RWPE2 (cell line): Measurements from ENCODE around the gene PPARD.

ENCODE experiments used
- ATAC-seq: fragments of 200-7000 bp; cut with Tn5 transposase; 3 replicates; pipeline ENCODE4 v1.9.1; 2021; ENCODE audit warnings: low read depth
- DNase-seq: peaks from one replicate; pipeline ENCODE4 v3.0.0-alpha.2; 2020; ENCODE audit warnings: low spot score
- H3K27ac ChIP-seq: fragments of 450-650 bp; 2 replicates; pipeline ENCODE4 v1.5.1; 2017; ENCODE audit warnings: mild to moderate bottlenecking; ENCODE audit not compliant: poor library complexity, severe bottlenecking
- H3K27me3 ChIP-seq: fragments of 250-450 bp; sonication (Bioruptor Pico); 2 replicates; pipeline ENCODE4 v1.5.1; 2021; ENCODE audit warnings: mild to moderate bottlenecking, moderate library complexity; ENCODE audit not compliant: insufficient read depth, poor library complexity, severe bottlenecking
- H3K36me3 ChIP-seq: fragments of 250-450 bp; sonication (Bioruptor Pico); 2 replicates; pipeline ENCODE4 v1.5.1; 2020; ENCODE audit warnings: low read depth, mild to moderate bottlenecking, moderate library complexity
- H3K4me1 ChIP-seq: fragments of 250-450 bp; sonication (Bioruptor Pico); 2 replicates; pipeline ENCODE4 v1.5.1; 2021; ENCODE audit warnings: mild to moderate bottlenecking, moderate library complexity; ENCODE audit not compliant: insufficient read depth, poor library complexity, severe bottlenecking
- H3K4me3 ChIP-seq: fragments of 250-450 bp; sonication (Bioruptor Pico); 2 replicates; pipeline ENCODE4 v1.5.1; 2021; ENCODE audit warnings: mild to moderate bottlenecking, moderate library complexity; ENCODE audit not compliant: severe bottlenecking
- H3K9me3 ChIP-seq: fragments of 250-450 bp; sonication (Bioruptor Pico); 2 replicates; pipeline ENCODE4 v1.5.1; 2021; ENCODE audit warnings: mild to moderate bottlenecking, moderate library complexity; ENCODE audit not compliant: severe bottlenecking
- TF ChIP-seq, protein P1 (sequence below): fragments of 450-650 bp; IDR thresholded peaks from one replicate; pipeline ENCODE4 v1.5.1; 2017; ENCODE audit warnings: mild to moderate bottlenecking, moderate library complexity; ENCODE audit not compliant: poor library complexity, severe bottlenecking

The PPARD gene

GRCh38 chr6:35309611-35310264 is 32.6 kb upstream of the PPARD start:
- Histone ChIP-seq H3K9me3 (no peaks in the 10 kb centered on the region), H3K27ac (no peak overlapping the region), H3K4me3 (no peak overlapping the region), H3K27me3 (no peaks in the 10 kb centered on the region), H3K36me3 (peaks cover 8% of the 10 kb centered on the region), H3K4me1 (no peaks in the 10 kb centered on the region)
- DNase-seq (no peak), ATAC-seq (no peak)
- TF ChIP-seq, protein P1, sequence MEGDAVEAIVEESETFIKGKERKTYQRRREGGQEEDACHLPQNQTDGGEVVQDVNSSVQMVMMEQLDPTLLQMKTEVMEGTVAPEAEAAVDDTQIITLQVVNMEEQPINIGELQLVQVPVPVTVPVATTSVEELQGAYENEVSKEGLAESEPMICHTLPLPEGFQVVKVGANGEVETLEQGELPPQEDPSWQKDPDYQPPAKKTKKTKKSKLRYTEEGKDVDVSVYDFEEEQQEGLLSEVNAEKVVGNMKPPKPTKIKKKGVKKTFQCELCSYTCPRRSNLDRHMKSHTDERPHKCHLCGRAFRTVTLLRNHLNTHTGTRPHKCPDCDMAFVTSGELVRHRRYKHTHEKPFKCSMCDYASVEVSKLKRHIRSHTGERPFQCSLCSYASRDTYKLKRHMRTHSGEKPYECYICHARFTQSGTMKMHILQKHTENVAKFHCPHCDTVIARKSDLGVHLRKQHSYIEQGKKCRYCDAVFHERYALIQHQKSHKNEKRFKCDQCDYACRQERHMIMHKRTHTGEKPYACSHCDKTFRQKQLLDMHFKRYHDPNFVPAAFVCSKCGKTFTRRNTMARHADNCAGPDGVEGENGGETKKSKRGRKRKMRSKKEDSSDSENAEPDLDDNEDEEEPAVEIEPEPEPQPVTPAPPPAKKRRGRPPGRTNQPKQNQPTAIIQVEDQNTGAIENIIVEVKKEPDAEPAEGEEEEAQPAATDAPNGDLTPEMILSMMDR, result no peak

DNA sequence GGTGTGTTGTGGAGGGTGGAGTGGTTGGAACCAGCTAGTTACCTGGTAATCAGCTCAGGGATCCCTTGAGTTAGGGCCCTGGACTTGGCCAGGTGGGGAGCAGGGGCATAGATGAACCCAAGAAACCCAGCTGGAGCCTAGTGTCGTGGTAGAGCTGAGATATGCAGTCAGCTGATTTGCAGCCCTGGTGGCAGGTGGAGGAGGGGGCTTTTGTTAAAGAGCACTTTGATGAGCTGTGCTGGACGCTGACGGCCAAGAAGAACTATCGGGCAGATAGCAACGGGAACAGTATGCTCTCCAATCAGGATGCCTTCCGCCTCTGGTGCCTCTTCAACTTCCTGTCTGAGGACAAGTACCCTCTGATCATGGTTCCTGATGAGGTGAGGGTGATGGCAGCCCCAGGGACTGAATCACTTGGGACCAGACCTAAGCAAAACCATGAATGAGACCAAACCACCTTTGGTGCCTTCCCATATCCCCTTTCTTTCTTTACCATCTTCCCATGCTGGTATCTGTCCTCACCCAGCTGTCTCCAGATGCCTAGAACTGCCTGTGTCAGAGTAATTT is 32.0 kb upstream of the PPARD start:
- Histone ChIP-seq H3K4me3 (no peak overlapping the region), H3K27me3 (no peaks in the 10 kb centered on the region), H3K9me3 (no peaks in the 10 kb centered on the region), H3K36me3 (peaks cover 8% of the 10 kb centered on the region), H3K27ac (no peak overlapping the region), H3K4me1 (no peaks in the 10 kb centered on the region)
- TF ChIP-seq, protein P1, result no peak
- DNase-seq, result no peak
- ATAC-seq, result no peak

- H3K36me3 ChIP-seq, result peaks cover 8% of the 10 kb centered on the region
- no peaks in the 10 kb centered on the region for H3K9me3 ChIP-seq
- H3K4me1 ChIP-seq, result no peaks in the 10 kb centered on the region
- DNase-seq, result no peak
- TF ChIP-seq, protein P1, result no peak
- no peaks in the 10 kb centered on the region for H3K27me3 ChIP-seq
- no peak overlapping the region for H3K4me3 ChIP-seq
- no peak for ATAC-seq
- H3K27ac ChIP-seq, result no peak overlapping the region
These were observed 30.8 kb upstream of the PPARD start for GRCh38 chr6:35311390-35312075.

DNA sequence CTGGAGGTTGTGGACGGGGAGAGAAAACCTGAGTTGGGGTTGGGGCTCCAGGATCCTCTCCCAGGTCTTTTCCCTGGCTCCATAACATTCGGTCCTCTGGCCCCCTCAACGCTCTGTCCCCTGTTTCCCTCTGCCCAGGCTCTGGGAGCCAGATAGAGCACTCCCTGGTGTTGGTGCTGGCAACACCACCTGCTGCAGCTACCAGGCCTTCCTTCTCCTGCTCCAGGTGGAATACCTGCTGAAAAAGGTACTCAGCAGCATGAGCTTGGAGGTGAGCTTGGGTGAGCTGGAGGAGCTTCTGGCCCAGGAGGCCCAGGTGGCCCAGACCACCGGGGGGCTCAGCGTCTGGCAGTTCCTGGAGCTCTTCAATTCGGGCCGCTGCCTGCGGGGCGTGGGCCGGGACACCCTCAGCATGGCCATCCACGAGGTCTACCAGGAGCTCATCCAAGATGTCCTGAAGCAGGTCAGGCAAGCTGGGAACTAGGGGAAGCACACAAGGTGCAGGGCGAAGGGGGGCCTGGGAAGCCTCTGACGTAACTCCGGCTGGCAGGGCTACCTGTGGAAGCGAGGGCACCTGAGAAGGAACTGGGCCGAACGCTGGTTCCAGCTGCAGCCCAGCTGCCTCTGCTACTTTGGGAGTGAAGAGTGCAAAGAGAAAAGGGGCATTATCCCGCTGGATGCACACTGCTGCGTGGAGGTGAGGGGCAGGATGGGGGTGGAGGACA is 30.1 kb upstream of the PPARD start:
- Histone ChIP-seq H3K4me1 (no peaks in the 10 kb centered on the region), H3K27ac (no peak overlapping the region), H3K27me3 (no peaks in the 10 kb centered on the region), H3K4me3 (no peak overlapping the region), H3K36me3 (peaks cover 8% of the 10 kb centered on the region), H3K9me3 (no peaks in the 10 kb centered on the region)
- TF ChIP-seq, protein P1, result no peak
- ATAC-seq (no peak), DNase-seq (no peak)
